ENCODE data around the gene TRA2A. TPM values are rescaled to one million over a fixed set of nuclear protein-coding genes. Genes with fewer than 3 reads are reported as not detected.

TRA2A gene
- total and polyA plus RNA-seq, 2 donors (not counting 3 experiments of a cell fraction or from before 2014, with no cell fraction given): 55.1 to 112 TPM

DNA sequence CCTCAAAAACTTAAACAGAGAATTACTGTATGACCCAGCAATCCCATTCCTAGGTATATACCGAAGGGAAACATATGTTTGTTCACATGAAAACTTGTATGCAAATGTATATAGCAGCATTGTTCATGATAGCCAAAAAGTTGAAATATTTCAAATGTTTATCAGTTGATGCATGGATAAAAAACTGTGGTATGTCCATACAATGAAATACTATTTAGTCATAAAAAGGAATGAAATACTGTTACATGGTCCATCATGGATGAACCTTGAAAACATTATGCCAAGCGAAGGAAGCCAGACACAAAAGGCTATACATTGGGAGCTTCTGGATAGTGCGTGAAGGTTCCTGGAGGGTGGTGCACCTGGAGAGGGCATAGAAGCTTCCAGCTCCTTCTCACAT lies 11.0 kb upstream of the TRA2A start:
- Histone ChIP-seq H3K4me2 (ENCODE audit: insufficient read depth, low read length) (no peak overlapping the region), H3K36me3 (ENCODE audit: control insufficient read depth in 2 of 2, extremely low read depth in 1 of 2, insufficient read depth in 2 of 2, low read length in 2 of 2) (no peaks in the 10 kb centered on the region), H3K79me2 (ENCODE audit: control insufficient read depth, insufficient read depth, low read length) (no peaks in the 10 kb centered on the region), H3K9me3 (replicated peaks; ENCODE audit: control insufficient read depth, insufficient read depth, low read length) (no peaks in the 10 kb centered on the region), H3K4me1 (ENCODE audit: control insufficient read depth, extremely low read depth, insufficient read depth, low read length) (no peaks in the 10 kb centered on the region), H3K27me3 (ENCODE audit: control insufficient read depth in 2 of 2, insufficient read depth in 2 of 2, low read length in 2 of 2) (peaks cover 0 to 2% of the 10 kb centered on the region in 2 experiments), H2AFZ (ENCODE audit: low read depth, low read length) (no peak overlapping the region), H3K4me3 (replicated peaks in 1 of 3; ENCODE audit: insufficient read depth in 1 of 3, low read depth in 1 of 3, low read length in 3 of 3) (no peak overlapping the region), H3K9ac (replicated peaks; ENCODE audit: extremely low read depth, insufficient read depth, low read length) (no peak overlapping the region), H4K20me1 (replicated peaks; ENCODE audit: control insufficient read depth, extremely low read depth, insufficient read depth, low read length) (no peaks in the 10 kb centered on the region), H3K27ac (ENCODE audit: insufficient read depth, low read depth, low read length) (no peak overlapping the region), H3K9me1 (replicated peaks; ENCODE audit: control insufficient read depth, extremely low read depth, insufficient read depth, low read length) (no peaks in the 10 kb centered on the region)
- FAIRE-seq (no peak), DNase-seq (ENCODE audit: low read depth, low spot score) (no peak)
- intact Hi-C loops (cut with micrococcal nuclease): no loop called here
- dilution Hi-C loops (cut with MboI; ENCODE audit: extremely low pct_ligation_motif_present, low sequenced_read_pairs): no loop called here
- TF ChIP-seq FOS (IDR thresholded peaks at IDR 0.05; ENCODE audit: borderline replicate concordance, insufficient read depth, low read length): no peak
- no peak for TF ChIP-seq JUN (IDR thresholded peaks at IDR 0.05; ENCODE audit: borderline replicate concordance, insufficient read depth, insufficient read length, low read depth)
- no peak for TF ChIP-seq GATA2 (IDR thresholded peaks at IDR 0.05; ENCODE audit: insufficient read depth, insufficient read length, low read depth, low read length)
- TF ChIP-seq POLR2A (IDR thresholded peaks at IDR 0.05; ENCODE audit: low read depth, low read length): no peak
- TF ChIP-seq EZH2 (IDR thresholded peaks at IDR 0.05; ENCODE audit: borderline replicate concordance, low read depth, low read length, severe bottlenecking): no peak
- no peak for TF ChIP-seq MYC (IDR thresholded peaks at IDR 0.05; ENCODE audit: low read depth, low read length)
- no peak for TF ChIP-seq CTCF (IDR thresholded peaks at IDR 0.05; ENCODE audit: extremely low read depth in 1 of 2, insufficient read depth in 1 of 2, low read depth in 1 of 2, low read length in 2 of 2)
- no peak for TF ChIP-seq MAX (IDR thresholded peaks at IDR 0.05; ENCODE audit: insufficient read depth, insufficient read length)
- no peak for TF ChIP-seq POLR2AphosphoS5 (IDR thresholded peaks at IDR 0.05; ENCODE audit: insufficient read depth, low read depth, low read length)
- CTCF ChIA-PET: interaction anchor here (1.2 to 6.3 kb wide), 3 partner anchors 31 to 271 kb away, joined by 3 to 88 read pairs (median 4); no protein-coding TSS in a partner anchor
- BruUV-seq (replicated peaks): no TSS peak
- POLR2A ChIA-PET: no interaction called here
